HG02623 (cell line): ENCODE measurements around the gene IFITM1.
"Not testable (repeated sequence)": the region's sequence is repeated elsewhere in the genome, so short reads cannot be mapped to it uniquely, and the experiment has no call there.

Source experiments
- ATAC-seq: cut with Tn5 transposase; IDR thresholded peaks from one replicate; pipeline ENCODE4 v1.9.1; 2021; ENCODE audit warnings: moderate library complexity; ENCODE audit not compliant: unreplicated experiment

Gene IFITM1

DNA sequence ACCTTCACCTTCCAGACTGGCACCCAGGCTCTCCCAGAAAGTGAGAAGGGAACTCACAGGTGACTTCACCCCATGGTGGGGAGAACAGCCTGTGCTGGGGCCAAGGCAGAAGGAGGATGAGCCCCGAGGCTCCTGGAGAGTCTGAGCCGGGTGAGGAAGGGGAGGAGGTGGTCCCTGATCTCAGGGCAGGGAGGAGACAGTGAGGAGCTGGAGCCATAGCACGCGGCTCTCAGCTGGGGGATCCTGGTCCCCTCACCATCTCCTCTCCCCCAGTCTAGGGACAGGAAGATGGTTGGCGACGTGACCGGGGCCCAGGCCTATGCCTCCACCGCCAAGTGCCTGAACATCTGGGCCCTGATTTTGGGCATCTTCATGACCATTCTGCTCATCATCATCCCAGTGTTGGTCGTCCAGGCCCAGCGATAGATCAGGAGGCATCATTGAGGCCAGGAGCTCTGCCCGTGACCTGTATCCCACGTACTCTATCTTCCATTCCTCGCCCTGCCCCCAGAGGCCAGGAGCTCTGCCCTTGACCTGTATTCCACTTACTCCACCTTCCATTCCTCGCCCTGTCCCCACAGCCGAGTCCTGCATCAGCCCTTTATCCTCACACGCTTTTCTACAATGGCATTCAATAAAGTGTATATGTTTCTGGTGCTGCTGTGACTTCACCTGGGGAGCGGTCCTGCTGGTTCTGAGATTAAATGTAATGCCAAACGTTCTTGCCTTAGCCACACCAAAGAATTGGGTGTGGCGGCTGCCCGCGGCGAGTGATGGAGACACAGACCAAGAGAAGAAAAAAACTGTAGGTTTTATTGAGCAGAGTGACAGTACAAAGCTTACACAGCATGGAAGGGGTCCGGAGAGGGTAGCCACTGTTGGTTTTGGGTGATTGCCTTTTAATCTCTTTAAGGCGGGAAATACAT, 4.8 kb upstream of the IFITM1 start:
- ATAC-seq: not testable (repeated sequence)

DNA sequence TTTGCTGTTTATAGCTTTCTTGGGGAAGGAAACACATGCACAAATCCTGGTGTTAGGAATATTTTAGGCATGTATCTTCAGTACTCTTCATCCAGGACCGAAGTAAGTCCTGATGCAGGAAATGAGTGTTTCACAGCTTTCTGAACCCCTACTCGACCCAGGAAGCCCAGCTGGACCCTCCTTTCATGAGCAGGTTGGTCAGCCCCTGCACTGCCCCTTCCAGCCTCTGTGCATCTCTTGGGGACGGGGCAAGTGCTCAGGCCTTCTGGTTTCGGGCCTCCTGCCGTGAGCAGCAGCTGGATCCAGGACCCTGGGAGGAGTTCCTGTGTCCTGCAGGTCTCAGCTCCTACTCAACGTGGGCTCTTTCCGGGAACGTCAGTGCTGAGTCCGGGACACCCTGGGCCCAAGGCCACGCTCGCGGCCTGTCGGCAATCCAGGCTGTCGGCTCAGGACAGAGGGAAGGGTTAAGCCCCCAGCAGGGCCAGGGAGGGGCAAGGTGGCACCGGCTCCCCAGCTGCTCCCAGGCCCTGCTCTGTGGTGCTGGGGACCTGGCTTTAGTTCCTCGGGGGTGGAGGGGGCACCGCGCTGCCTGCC, 3.8 kb upstream of the IFITM1 start:
- ATAC-seq: not testable (repeated sequence)

DNA sequence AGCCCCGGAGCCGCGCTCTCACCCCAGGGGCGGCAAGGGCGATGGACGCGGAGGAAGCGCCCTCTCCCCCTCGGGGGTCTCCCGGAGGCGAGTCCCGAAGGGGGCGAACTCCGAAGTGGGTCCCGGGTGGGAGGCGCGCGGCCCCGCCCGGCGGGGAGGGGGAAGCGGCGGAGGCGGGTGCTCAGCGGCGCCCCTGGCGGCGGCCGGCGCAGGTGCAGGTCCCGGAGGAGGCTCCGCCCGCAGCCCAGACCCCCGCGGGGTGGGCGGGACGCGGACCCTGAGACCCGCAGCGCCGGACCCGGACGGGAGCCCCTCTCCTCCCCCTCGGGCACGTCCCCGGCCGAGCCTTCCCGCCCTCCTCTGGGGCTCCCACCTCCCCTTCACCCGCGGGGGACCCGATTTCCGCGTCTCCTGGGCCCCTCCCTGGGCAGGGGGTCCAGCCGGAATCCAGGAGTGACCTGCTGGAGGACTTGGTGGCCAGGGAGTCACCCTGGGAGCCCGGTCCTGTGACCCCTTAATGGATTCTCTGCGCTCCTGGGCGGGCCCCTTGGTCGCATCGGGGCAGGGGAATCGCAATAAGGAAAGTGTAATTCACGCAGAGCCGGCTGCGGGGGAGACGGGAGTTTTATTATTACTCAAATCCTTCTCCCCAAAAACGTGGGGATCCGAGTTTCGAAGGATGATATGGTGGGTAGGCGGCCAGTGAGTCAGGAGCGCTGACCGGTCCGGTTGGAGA, 2.7 kb upstream of the IFITM1 start:
- peak; percentile 43 for ATAC-seq

DNA sequence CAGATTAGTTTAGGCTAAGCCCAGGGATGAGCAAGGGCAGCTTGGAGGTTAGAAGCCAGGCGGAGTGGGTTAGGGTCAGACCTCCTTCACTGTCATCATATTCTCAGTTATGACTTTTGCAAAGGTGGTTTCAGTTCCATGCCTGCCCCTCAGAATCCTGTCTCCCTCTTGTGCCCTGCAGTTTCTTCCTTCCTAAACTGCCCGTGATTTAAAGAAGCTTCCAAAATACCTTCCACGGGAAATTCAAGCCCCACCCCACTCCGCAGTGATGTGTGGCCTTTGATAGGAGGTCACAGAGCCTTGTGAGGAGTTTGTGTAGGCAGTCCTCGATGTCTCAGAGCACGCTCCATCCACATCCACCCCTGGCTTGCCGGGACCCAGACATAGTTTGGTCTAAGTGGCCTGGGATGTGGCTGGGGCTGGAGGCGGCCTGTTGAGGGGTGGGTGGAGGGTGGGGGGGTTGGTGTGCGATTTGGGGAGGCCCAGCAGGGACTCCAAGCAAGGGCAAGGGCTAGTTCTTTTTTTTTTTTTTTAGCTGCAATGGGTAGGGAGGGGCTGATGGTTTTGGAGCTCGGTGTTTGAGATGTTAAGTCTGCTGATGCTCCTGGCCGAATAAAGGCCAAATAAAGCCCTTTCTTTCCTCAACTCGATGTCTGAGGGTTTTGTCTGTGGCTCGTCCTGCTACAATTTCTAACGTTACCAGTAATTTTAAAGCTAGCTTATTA, 1.6 kb upstream of the IFITM1 start:
- ATAC-seq: no peak

DNA sequence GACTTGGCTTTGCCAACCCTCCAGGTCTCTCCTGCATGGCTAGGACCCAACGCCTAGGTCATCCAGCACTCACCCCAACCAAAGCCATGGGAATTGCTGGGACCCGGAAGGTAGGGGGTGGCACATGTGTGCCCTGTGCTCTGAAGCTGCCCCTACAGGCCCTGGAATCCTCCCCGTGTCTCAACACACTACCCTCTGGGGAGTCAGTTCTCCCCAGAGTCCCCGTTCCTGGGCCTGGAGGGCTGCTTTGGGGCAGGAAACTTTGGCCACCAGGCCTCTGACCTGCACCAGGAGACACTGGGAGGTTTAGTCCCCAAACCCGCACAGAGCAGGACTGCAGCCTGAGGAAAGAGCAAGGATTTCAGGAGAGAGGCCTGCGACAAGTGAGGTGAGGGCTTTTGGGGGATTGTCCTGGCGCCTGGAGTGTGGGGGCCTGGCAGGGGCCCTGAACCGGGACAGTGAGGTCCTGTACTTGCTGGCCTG, 495 bp upstream of the IFITM1 start:
- ATAC-seq: no peak

DNA sequence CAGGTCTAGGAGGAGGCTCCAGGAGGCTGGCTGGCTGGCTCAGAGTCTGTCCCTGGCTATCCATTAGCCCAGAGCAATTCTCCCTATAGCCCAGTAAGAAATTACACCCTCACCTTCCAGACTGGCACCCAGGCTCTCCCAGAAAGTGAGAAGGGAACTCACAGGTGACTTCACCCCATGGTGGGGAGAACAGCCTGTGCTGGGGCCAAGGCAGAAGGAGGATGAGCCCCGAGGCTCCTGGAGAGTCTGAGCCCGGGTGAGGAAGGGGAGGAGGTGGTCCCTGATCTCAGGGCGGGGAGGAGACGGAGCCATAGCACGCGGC, 675 bp downstream of the IFITM1 start:
- ATAC-seq: not testable (repeated sequence)

DNA sequence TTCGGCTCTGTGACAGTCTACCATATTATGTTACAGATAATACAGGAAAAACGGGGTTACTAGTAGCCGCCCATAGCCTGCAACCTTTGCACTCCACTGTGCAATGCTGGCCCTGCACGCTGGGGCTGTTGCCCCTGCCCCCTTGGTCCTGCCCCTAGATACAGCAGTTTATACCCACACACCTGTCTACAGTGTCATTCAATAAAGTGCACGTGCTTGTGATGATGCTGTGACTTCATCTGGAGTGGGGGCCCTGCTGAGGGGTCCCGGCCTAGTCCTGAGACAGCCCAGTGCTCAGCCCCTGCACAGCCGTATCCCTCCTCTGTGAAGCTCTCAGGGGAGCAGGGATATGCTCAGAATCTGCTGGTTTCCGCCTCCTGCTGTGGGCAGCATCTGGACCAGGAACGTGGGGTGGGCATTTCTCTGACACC, 1.2 kb downstream of the IFITM1 start:
- ATAC-seq: no peak

DNA sequence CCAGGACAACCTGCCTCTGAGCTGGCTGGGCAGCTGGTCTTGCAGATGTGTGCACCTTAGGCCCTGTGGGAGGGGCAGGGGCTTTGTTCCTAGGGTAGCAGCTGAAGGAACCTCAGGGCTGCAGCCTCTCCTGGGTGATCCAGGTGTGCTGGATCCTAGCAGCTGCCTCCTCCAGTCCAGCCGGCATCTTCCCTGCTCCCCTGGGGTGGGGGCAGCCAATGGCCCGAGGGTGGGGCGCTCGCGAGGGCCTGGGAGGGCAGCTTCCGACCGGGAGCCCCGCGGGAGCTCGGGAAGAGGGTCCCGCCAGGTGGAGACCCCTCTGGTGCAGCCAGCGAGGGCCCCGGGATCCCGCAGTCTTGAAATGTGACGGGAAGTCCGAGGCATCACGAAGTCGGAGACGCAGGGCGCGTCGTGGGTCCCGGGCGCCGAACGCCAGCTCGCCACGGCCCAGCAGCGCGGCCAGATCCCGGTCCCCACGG, 1.7 kb downstream of the IFITM1 start:
- no peak for ATAC-seq

DNA sequence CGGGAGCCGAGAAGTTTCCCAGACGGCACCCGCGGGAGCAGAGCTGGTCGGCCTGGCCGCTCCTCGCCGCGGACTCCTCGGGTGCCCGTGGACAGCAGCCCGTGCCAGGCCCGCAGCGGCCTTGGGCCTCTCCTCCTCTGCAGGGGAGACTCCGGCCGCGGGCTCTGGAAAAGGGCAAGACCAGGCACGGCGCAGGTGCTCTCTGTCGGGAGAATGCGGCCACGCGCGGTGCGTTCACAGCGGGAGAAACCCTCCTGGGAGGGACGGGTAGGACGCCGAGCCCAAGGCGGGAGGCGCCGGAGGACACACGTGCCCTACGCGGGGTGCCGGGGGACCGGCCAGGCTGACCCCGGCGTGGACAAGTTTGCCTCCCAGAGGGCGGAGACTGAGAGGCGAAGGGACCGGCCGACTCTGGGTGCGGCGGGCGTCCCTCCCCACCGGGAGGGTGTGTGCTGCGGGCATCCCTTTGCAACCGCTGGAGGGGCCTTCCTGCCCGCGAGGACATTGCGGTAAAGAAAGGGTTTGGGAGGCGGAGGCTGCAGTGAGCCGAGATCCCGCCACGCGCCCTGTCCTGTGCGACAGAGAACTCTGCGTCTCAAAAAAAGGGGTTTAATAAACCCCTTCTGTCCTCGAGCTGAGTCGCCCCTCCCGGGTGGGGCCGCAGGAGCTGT, 2.3 kb downstream of the IFITM1 start:
- ATAC-seq: no peak

DNA sequence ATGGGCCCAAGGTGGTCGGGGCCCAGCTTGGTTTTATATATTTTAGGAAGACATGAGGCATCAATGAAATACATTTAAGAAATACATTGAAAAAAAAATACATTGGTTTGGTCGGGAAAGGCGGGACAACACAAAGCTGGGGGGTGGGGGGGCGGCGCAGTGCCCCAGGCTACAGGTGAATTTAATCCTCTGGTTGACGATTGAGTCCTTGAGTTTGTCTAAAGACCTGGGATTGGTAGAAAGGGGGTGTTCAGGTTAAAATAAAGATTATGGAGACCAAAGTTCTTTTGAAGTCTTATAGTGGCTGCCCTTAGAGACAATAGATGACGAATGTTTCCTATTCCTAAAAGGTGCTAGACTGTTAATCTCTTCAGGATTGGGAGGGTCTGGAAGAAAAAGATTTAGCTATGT, 3.1 kb downstream of the IFITM1 start:
- no peak for ATAC-seq

DNA sequence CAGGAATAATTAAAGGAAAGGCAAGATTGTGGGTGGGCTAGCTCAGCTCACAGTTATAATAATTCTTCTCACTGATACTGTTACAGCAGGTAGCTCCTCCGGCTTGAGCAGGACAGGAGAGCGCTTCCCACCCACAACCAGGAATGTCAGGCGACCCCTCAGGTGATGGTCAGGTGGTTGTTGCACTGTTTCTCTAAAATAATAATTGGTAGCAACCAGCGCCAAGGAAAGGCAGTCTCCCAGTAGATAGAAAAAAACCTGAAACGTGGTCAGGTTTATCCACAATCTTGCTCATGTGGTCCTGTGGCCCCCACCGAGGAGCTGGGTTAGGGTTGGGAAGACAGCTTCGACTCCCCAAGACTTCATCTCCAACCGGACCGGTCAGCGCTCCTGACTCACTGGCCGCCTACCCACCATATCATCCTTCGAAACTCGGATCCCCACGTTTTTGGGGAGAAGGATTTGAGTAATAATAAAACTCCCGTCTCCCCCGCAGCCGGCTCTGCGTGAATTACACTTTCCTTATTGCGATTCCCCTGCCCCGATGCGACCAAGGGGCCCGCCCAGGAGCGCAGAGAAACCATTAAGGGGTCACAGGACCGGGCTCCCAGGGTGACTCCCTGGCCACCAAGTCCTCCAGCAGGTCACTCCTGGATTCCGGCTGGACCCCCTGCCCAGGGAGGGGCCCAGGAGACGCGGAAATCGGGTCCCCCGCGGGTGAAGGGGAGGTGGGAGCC, 4.0 kb downstream of the IFITM1 start:
- not testable (repeated sequence) for ATAC-seq

DNA sequence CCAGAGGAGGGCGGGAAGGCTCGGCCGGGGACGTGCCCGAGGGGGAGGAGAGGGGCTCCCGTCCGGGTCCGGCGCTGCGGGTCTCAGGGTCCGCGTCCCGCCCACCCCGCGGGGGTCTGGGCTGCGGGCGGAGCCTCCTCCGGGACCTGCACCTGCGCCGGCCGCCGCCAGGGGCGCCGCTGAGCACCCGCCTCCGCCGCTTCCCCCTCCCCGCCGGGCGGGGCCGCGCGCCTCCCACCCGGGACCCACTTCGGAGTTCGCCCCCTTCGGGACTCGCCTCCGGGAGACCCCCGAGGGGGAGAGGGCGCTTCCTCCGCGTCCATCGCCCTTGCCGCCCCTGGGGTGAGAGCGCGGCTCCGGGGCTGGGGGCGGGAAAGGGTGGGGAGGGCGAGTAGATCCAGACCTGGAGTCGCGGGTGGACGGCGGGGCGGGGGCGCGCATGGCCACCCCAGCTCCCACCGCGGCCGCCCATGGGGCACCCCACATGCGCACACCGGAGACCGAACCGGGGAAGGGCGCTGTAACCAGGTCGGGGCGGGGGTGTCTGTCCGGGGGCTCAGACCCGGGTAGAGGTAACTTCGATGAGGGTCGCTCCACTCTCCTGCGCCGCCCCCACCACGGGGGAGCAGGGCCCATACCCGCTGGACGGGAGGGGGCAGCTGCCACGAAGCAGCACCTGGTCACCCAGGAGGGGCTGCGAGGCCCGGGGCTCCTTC, 4.7 kb downstream of the IFITM1 start:
- peak; percentile 22 for ATAC-seq

DNA sequence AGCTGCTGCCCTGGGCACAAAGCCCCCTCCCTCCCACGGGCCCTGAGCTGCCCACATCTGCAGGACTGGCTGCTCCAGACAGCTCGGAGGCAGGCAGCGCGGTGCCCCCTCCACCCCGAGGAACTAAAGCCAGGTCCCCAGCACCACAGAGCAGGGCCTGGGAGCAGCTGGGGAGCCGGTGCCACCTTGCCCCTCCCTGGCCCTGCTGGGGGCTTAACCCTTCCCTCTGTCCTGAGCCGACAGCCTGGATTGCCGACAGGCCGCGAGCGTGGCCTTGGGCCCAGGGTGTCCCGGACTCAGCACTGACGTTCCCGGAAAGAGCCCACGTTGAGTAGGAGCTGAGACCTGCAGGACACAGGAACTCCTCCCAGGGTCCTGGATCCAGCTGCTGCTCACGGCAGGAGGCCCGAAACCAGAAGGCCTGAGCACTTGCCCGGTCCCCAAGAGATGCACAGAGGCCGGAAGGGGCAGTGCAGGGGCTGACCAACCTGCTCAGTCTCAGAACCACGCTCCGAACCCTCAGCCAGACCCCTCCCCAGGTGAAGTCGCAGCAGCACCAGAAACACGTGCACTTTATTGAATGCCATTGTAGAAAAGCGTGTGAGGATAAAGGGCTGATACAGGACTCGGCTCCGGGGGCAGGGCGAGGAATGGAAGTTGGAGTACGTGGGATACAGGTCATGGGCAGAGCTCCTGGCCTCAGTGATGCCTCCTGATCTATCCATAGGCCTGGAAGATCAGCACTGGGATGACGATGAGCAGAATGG, 5.5 kb downstream of the IFITM1 start:
- ATAC-seq: peak; percentile 11

DNA sequence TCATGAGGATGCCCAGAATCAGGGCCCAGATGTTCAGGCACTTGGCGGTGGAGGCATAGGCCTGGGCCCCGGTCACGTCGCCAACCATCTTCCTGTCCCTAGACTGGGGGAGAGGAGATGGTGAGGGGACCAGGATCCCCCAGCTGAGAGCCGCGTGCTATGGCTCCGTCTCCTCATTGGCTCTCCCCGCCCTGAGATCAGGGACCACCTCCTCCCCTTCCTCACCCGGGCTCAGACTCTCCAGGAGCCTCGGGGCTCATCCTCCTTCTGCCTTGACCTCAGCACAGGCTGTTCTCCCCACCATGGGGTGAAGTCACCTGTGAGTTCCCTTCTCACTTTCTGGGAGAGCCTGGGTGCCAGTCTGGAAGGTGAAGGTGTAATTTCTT, 6.0 kb downstream of the IFITM1 start:
- ATAC-seq: not testable (repeated sequence)

DNA sequence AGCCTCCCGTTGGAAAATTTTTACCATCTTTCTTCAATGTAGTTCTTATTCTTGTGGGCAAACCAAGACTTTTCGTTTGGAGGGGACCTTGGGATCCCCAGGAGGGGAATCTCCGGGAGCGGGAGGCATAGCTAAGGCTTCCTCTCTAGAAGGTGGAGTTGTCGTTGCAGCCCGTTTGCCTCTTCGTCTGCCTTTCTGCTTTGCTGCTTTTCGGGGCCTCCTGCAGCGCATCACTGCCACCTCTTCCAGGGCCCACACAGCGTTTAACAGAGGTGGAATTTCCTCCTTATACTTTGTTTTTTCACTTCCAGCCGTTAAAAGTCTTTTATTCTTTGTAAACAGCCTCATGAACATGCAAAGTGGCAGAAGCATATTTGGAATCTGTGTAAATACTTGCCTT, 10.3 kb downstream of the IFITM1 start:
- ATAC-seq: no peak

DNA sequence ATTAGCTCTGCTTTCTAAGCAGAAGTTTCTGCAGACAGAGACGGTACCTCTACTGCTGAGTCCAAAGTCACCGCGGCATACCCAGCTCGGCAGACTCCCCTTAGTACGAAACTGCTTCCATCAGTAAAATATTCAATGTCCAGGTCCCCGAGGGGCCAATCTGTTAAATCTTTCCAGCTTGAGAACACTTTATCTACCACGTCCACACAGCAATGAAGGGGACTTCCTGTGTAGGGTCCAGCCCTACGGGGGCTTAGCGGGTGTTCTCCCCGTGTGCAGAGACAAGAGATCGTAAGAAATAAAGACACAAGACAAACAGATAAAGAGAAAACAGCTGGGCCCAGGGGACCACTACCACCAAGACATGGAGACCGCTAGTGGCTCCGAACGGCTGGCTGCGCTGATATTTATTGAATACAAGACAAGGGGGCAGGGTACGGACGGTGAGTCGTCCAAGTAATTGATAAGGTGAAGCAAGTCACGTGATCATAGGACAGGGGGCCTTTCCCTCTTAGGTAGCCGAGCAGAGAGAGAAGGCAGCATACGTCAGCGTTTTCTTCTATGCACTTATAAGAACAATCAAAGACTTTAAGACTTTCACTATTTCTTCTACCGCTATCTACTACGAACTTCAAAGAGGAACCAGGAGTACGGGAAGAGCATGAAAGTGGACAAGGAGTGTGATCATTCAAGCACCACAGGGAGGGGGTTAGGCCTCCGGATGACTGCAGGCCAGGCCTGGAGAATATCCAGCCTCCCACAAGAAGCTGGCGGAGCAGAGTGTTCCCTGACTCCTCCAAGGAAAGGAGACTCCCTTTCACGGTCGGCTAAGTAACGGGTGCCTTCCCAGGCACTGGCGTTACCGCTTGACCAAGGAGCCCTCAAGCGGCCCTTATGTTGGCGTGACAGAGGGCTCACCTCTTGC, 11.0 kb downstream of the IFITM1 start:
- ATAC-seq: not testable (repeated sequence)
